Body of pancreas (tissue), 4 donors: ENCODE measurements around the gene ARPIN. TPM values are rescaled to one million over a fixed set of nuclear protein-coding genes. Genes with fewer than 3 reads are reported as not detected.
"Not testable (repeated sequence)": the region's sequence is repeated elsewhere in the genome, so short reads cannot be mapped to it uniquely, and the experiment has no call there.

Experiments
- ATAC-seq: fragments of 150-250 bp; one replicate; pipeline ENCODE4 v1.9.1; 2016
- DNase-seq, 4 donors: peaks; one replicate each; pipeline ENCODE4 v3.0.0-alpha.2; 2019
- H3K27ac ChIP-seq, 4 donors: fragments of 200-600 bp; sonication (generic); 1 replicate in 3 of 4; 2 replicates in 1 of 4; pipeline versions ENCODE4 v1.5.1 to v1.6.1; 2016 to 2019; ENCODE audit warnings: mild to moderate bottlenecking in 1 of 4, mixed read lengths in 1 of 4, moderate library complexity in 1 of 4
- H3K27me3 ChIP-seq, 2 donors: fragments of 200-600 bp; sonication (generic); one replicate each; pipeline ENCODE4 v1.6.0; 2016; ENCODE audit warnings: mild to moderate bottlenecking in 1 of 2
- H3K36me3 ChIP-seq, 2 donors: fragments of 200-600 bp; sonication (generic); replicated peaks in 1 of 2; 2 replicates each; pipeline ENCODE4 v1.5.1; 2016; ENCODE audit warnings: low read depth in 2 of 2; ENCODE audit not compliant: insufficient read depth in 1 of 2
- H3K4me1 ChIP-seq: fragments of 200-600 bp; sonication (generic); one replicate; pipeline ENCODE4 v1.6.0; 2016
- H3K4me3 ChIP-seq, 2 donors: fragments of 200-600 bp; sonication (generic); 1 replicate in 1 of 2; 2 replicates in 1 of 2; pipeline ENCODE4 v1.5.1; 2016 to 2019
- H3K9me3 ChIP-seq, 3 donors: fragments of 200-600 bp; sonication (generic); 1 replicate in 2 of 3; 2 replicates in 1 of 3; pipeline ENCODE4 v1.5.1; 2016
- CTCF ChIP-seq, 7 experiments: fragments of 450-650 bp in 4 of 7; fragments of 200-600 bp in 3 of 7; sonication (generic) in 3 of 7; IDR thresholded peaks; one replicate each; pipeline ENCODE4 v1.5.1; 2016 to 2019; ENCODE audit warnings: antibody characterized with exemption in 7 of 7
- POLR2A ChIP-seq, 3 donors: fragments of 450-650 bp; IDR thresholded peaks; one replicate each; pipeline ENCODE4 v1.6.1; 2016; ENCODE audit warnings: antibody characterized with exemption in 3 of 3, mild to moderate bottlenecking in 2 of 3
- WGBS, 2 donors: methylation state at CpG; one replicate each; pipeline ENCODE4 v1.1.5; 2017; 5-methylcytosine and 5-hydroxymethylcytosine counted together
- intact Hi-C: fragments of 100-400 bp; cut with DNase I; formaldehyde crosslinking; loops from one replicate; pipeline ENCODE4 v1.15.1; 2023
- total RNA-seq, 2 donors: library from RNA; depleted of rRNA; stranded (reverse); fragments of >200 nt; gene quantifications; one replicate each; pipeline ENCODE4 v1.1.0, GENCODE V29; 2016

Gene ARPIN
- total RNA-seq, 2 donors from 2014 or later, result 23.1 to 40.5 TPM

GRCh38 chr15:89885611-89886010 is 27.1 kb downstream of the ARPIN start:
- 90 to 95% methylated on average over 2 of the region's 2 CpGs for WGBS, 2 donors
- intact Hi-C loops, result loop anchor here (5.0 kb wide), 1 partner anchor 138 kb away; no protein-coding TSS in a partner anchor
- ATAC-seq, result no peak

GRCh38 chr15:89885179-89885578 is 27.6 kb downstream of the ARPIN start:
- ATAC-seq, H3K4me3 ChIP-seq, H3K9me3 ChIP-seq, H3K36me3 ChIP-seq, H3K27ac ChIP-seq, H3K27me3 ChIP-seq, DNase-seq: not testable (repeated sequence)
- intact Hi-C loops, result loop anchor here (5.0 kb wide), 1 partner anchor 138 kb away; no protein-coding TSS in a partner anchor
- WGBS, 2 donors, result 53 to 62% methylated on average over 3 of the region's 3 CpGs
- H3K4me1 ChIP-seq, result peaks cover 12% of the 10 kb centered on the region

More at GRCh38 chr15:89885611-89886010, 27.1 kb downstream of the ARPIN start:
- Histone ChIP-seq H3K9me3 (no peaks in the 10 kb centered on the region), H3K4me1 (peaks cover 12% of the 10 kb centered on the region), H3K27me3 (no peaks in the 10 kb centered on the region), H3K27ac (no peak overlapping the region), H3K4me3 (no peak overlapping the region), H3K36me3 (peaks cover 0 to 5% of the 10 kb centered on the region in 2 donors)
- TF ChIP-seq POLR2A (IDR thresholded peaks at IDR 0.05) (no peak), CTCF (IDR thresholded peaks at IDR 0.05) (no peak)
- DNase-seq, result no peak

GRCh38 chr15:89883518-89883917 is 29.2 kb downstream of the ARPIN start:
- 40 to 64% methylated on average over 1 of the region's 1 CpG for WGBS, 2 donors

GRCh38 chr15:89880727-89881126 is 32.0 kb downstream of the ARPIN start:
- Histone ChIP-seq H3K4me3 (no peak overlapping the region), H3K4me1 (peaks cover 12% of the 10 kb centered on the region), H3K27ac (no peak overlapping the region), H3K27me3 (no peaks in the 10 kb centered on the region), H3K36me3 (peaks cover 0 to 10% of the 10 kb centered on the region in 2 donors), H3K9me3 (no peaks in the 10 kb centered on the region)
- intact Hi-C loops, result no loop called here
- TF ChIP-seq CTCF (IDR thresholded peaks at IDR 0.05) (no peak), POLR2A (IDR thresholded peaks at IDR 0.05) (no peak)
- WGBS, 2 donors, result 44 to 46% methylated on average over 1 of the region's 1 CpG
- ATAC-seq, result no peak
- DNase-seq, result no peak

More at GRCh38 chr15:89883518-89883917, 29.2 kb downstream of the ARPIN start:
- H3K27ac ChIP-seq, result peak overlapping the region in 2 of 4 donors; percentile 7 to 49
- H3K9me3 ChIP-seq, result no peaks in the 10 kb centered on the region
- DNase-seq (no peak), ATAC-seq (peak; percentile 38)
- no peaks in the 10 kb centered on the region for H3K27me3 ChIP-seq
- H3K4me3 ChIP-seq, result no peak overlapping the region
- peaks cover 12% of the 10 kb centered on the region for H3K4me1 ChIP-seq
- H3K36me3 ChIP-seq, result peaks cover 0 to 5% of the 10 kb centered on the region in 2 donors
- intact Hi-C loops, result no loop called here
- TF ChIP-seq CTCF (IDR thresholded peaks at IDR 0.05) (no peak), POLR2A (IDR thresholded peaks at IDR 0.05) (no peak)

- peaks cover 0 to 10% of the 10 kb centered on the region in 2 donors for H3K36me3 ChIP-seq
- intact Hi-C loops, result loop anchor here (5.0 kb wide), 1 partner anchor 116 kb away; no protein-coding TSS in a partner anchor
- WGBS, 2 donors, result 60 to 80% methylated on average over 3 of the region's 3 CpGs
These were observed 34.4 kb downstream of the ARPIN start for GRCh38 chr15:89878323-89878722.

More at GRCh38 chr15:89878323-89878722, 34.4 kb downstream of the ARPIN start:
- TF ChIP-seq POLR2A (IDR thresholded peaks at IDR 0.05) (no peak), CTCF (IDR thresholded peaks at IDR 0.05) (no peak)
- no peak for DNase-seq
- no peak for ATAC-seq
- Histone ChIP-seq H3K4me1 (peaks cover 17% of the 10 kb centered on the region), H3K9me3 (no peaks in the 10 kb centered on the region), H3K4me3 (no peak overlapping the region), H3K27ac (no peak overlapping the region), H3K27me3 (no peaks in the 10 kb centered on the region)
